SU-DHL-6 (cell line): ENCODE results near the gene ITPKB.

Experiments used
- H2AFZ ChIP-seq: fragments of 200-600 bp; sonication (generic); 2 replicates; pipeline ENCODE4 v1.6.1; 2014; ENCODE audit warnings: low read depth, mild to moderate bottlenecking, moderate library complexity, mixed read lengths, antibody characterized with exemption, low read length; ENCODE audit not compliant: severe bottlenecking
- H3F3A ChIP-seq: fragments of 200-600 bp; shearing (Covaris generic); 2 replicates; pipeline ENCODE4 v1.6.0; 2016; ENCODE audit warnings: antibody characterized with exemption, mild to moderate bottlenecking; ENCODE audit not compliant: insufficient read depth
- H3K27ac ChIP-seq: fragments of 200-600 bp; sonication (generic); 2 replicates; pipeline ENCODE4 v1.5.1; 2016; ENCODE audit warnings: low read depth, mild to moderate bottlenecking, low read length, moderate library complexity, mixed read lengths
- H3K27me3 ChIP-seq: fragments of 200-600 bp; sonication (generic), shearing (Covaris generic); 2 replicates; pipeline ENCODE4 v1.6.0; 2014; ENCODE audit warnings: mild to moderate bottlenecking, low read length
- H3K36me3 ChIP-seq: fragments of 200-600 bp; sonication (generic); 2 replicates; pipeline ENCODE4 v1.6.1; 2014; ENCODE audit warnings: mild to moderate bottlenecking, low read length, mixed read lengths
- H3K4me2 ChIP-seq: fragments of 300-600, 200-600 bp; shearing (Covaris generic), sonication (generic); 2 replicates; pipeline ENCODE4 v1.6.0; 2014; ENCODE audit warnings: low read length, low read depth, mild to moderate bottlenecking; ENCODE audit not compliant: poor library complexity, severe bottlenecking
- H3K4me3 ChIP-seq: fragments of 200-600 bp; sonication (generic); 2 replicates; pipeline ENCODE4 v1.5.1; 2014; ENCODE audit warnings: antibody characterized with exemption, low read length, mild to moderate bottlenecking, mixed read lengths; ENCODE audit not compliant: insufficient read depth, poor library complexity, severe bottlenecking
- H3K79me2 ChIP-seq: fragments of 200-600 bp; sonication (generic); 2 replicates; pipeline ENCODE4 v1.6.1; 2014; ENCODE audit warnings: mild to moderate bottlenecking, low read length, moderate library complexity; ENCODE audit not compliant: insufficient read depth
- H3K9ac ChIP-seq: fragments of 200-600 bp; sonication (generic); 2 replicates; pipeline ENCODE4 v1.7.0; 2014; ENCODE audit warnings: mild to moderate bottlenecking, low read length
- H3K9me2 ChIP-seq: fragments of 200-600 bp; sonication (generic); replicated peaks from 2 replicates; pipeline ENCODE4 v1.6.1; 2014; ENCODE audit warnings: low read length; ENCODE audit not compliant: insufficient read depth
- H3K9me3 ChIP-seq: fragments of 200-600 bp; sonication (generic); 2 replicates; pipeline ENCODE4 v1.6.1; 2014; ENCODE audit warnings: low read length, mixed read lengths; ENCODE audit not compliant: insufficient read depth
- H4K20me1 ChIP-seq: fragments of 200-600 bp; sonication (generic); 2 replicates; pipeline ENCODE4 v1.6.1; 2014; ENCODE audit warnings: low read depth, mild to moderate bottlenecking, antibody characterized with exemption, low read length, moderate library complexity, mixed read lengths
- EZH2phosphoT487 ChIP-seq: fragments of 200-600 bp; sonication (generic), shearing (Covaris generic); conservative IDR thresholded peaks from 2 replicates; pipeline ENCODE4 v1.6.1; 2018; ENCODE audit warnings: mild to moderate bottlenecking, antibody characterized with exemption, low read length, moderate library complexity, mixed read lengths
- TF ChIP-seq, protein P1 (sequence below): fragments of 200-600 bp; sonication (generic); IDR thresholded peaks from one replicate; pipeline ENCODE4 v1.5.1; 2017; ENCODE audit warnings: antibody characterized with exemption, mild to moderate bottlenecking, low read length, moderate library complexity; ENCODE audit not compliant: insufficient read depth, poor library complexity, severe bottlenecking

ITPKB gene

DNA sequence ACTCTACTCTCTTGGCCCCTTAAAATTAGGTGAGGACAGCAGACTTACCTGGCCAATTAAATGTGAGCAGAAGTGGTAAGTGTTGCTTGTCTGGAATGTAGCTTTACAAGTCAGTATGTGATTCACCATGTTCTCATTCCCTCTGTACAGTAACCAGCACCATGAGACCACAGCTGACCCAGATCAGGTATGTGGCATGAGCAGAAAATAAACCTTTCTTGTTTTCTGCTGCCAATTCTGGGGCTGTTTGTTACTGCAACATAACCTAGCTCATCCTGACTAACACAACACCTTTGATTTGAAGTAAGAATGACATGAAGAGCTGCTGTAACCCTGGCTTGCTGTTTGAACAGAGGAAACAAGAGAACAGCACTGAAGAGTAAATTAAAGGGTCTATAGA lies 24.9 kb downstream of the ITPKB start:
- peaks cover 68% of the 10 kb centered on the region for H3F3A ChIP-seq

DNA sequence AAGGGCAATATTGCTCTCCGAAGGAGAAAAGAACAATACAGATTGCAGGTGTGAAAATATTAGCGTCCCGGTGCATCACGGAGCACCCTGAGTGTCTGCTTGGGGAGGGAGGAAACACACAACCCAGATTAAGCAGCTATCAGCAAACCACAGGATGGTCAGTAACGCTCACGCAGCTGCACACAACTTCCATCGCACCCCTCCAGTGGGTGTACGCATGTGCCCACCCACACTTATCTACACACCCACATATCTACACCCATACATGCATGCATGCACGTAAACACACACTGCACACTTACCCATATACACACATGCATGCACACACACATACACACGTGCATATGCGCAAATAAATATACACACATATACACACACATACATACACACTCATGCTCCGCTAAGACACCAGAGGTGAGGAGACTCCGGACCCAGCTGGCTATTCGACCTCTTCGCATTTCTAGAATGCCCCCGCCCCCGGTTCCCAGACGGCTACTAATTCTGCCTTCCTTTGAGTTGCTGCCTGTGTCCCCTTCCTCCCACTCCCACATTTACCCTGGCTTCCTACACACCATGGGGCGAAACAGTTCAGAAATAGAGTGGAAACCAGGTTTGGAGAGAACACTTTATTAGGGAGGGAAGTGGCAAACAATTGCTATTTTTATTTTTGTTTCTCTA lies 26.2 kb downstream of the ITPKB start:
- peaks cover 65% of the 10 kb centered on the region for H3K79me2 ChIP-seq
- peak overlapping the region; percentile 48 for H3K9ac ChIP-seq
- H3K9me2 ChIP-seq: no peaks in the 10 kb centered on the region
- H3K4me3 ChIP-seq: peak overlapping the region; percentile 2
- H3K36me3 ChIP-seq: peaks cover 13% of the 10 kb centered on the region
- H2AFZ ChIP-seq: no peak overlapping the region
- H3F3A ChIP-seq: peaks cover 62% of the 10 kb centered on the region
- no peaks in the 10 kb centered on the region for H3K27me3 ChIP-seq
- TF ChIP-seq, protein P1, sequence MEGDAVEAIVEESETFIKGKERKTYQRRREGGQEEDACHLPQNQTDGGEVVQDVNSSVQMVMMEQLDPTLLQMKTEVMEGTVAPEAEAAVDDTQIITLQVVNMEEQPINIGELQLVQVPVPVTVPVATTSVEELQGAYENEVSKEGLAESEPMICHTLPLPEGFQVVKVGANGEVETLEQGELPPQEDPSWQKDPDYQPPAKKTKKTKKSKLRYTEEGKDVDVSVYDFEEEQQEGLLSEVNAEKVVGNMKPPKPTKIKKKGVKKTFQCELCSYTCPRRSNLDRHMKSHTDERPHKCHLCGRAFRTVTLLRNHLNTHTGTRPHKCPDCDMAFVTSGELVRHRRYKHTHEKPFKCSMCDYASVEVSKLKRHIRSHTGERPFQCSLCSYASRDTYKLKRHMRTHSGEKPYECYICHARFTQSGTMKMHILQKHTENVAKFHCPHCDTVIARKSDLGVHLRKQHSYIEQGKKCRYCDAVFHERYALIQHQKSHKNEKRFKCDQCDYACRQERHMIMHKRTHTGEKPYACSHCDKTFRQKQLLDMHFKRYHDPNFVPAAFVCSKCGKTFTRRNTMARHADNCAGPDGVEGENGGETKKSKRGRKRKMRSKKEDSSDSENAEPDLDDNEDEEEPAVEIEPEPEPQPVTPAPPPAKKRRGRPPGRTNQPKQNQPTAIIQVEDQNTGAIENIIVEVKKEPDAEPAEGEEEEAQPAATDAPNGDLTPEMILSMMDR: no peak
- TF ChIP-seq EZH2phosphoT487: no peak
- H3K27ac ChIP-seq: peak overlapping the region; percentile 95
- no peaks in the 10 kb centered on the region for H3K9me3 ChIP-seq
- H3K4me2 ChIP-seq: peak overlapping the region; percentile 67
- H4K20me1 ChIP-seq: peaks cover 3% of the 10 kb centered on the region; the same call in 1 of the 2 replicates

More for the DNA sequence above, 24.9 kb downstream of the ITPKB start:
- no peak overlapping the region for H3K9ac ChIP-seq
- H3K4me3 ChIP-seq: no peak overlapping the region
- peaks cover 67% of the 10 kb centered on the region for H3K79me2 ChIP-seq
- peak overlapping the region; percentile 67 for H3K4me2 ChIP-seq
- TF ChIP-seq, protein P1: no peak
- TF ChIP-seq EZH2phosphoT487: no peak
- H3K9me2 ChIP-seq: no peaks in the 10 kb centered on the region
- H3K27ac ChIP-seq: peak overlapping the region; percentile 95
- no peaks in the 10 kb centered on the region for H3K9me3 ChIP-seq
- H3K27me3 ChIP-seq: no peaks in the 10 kb centered on the region
- peaks cover 13% of the 10 kb centered on the region for H3K36me3 ChIP-seq
- H2AFZ ChIP-seq: no peak overlapping the region
- peaks cover 3% of the 10 kb centered on the region; the same call in 1 of the 2 replicates for H4K20me1 ChIP-seq

DNA sequence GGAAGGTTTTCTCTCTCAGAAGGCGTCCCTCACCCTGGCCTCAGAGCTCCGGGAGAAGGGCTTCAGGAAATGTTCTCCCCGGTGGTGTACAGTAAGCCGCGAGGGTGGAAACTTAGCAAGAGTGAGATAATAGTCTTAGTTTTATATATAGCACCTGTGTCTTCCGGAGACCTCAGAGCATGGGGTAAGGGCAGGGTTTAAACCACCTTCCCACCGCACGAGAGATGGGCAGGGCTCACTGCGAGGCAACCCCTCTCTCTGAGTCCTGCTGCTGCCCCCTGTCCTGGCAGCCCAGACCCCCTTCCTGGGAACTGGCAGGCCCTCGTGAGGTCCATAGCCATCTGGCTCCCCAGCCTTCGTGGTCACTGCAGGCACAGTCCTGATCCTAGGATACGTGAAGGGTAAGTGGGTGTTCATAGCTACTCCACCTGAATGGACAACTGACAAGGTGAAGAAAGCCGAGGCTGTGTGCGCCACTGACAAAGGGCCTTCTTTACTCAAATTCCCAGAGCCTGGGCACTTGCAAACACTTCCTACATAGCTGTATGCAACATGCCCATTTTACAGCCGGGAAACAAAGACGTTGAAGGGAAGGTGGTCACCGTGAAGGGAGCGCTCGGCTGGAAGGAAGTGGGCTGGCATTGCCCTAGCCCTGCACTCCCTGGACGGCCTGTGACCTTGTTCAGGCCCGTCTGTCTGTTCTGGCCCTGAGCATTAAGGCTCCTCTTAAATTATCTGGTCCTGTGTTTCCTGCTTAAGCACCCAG lies 26.9 kb downstream of the ITPKB start:
- Histone ChIP-seq H3K27ac (peak overlapping the region; percentile 95), H3K79me2 (peaks cover 62% of the 10 kb centered on the region), H3K4me2 (peak overlapping the region; percentile 67), H4K20me1 (peaks cover 3% of the 10 kb centered on the region; the same call in 1 of the 2 replicates), H3K4me3 (peak overlapping the region; percentile 42), H3K9ac (peak overlapping the region; percentile 48), H2AFZ (no peak overlapping the region), H3F3A (peaks cover 55% of the 10 kb centered on the region), H3K27me3 (no peaks in the 10 kb centered on the region), H3K36me3 (peaks cover 15% of the 10 kb centered on the region), H3K9me2 (no peaks in the 10 kb centered on the region), H3K9me3 (no peaks in the 10 kb centered on the region)
- TF ChIP-seq, protein P1: no peak
- no peak for TF ChIP-seq EZH2phosphoT487
